Measurements from ENCODE around the gene ERF. TPM values are rescaled to one million over a fixed set of nuclear protein-coding genes. Genes with fewer than 3 reads are reported as not detected.

ERF gene
- polyA plus RNA-seq, 2 of the 4 experiments (the other 2 are of a cell fraction), result 103 to 120 TPM

DNA sequence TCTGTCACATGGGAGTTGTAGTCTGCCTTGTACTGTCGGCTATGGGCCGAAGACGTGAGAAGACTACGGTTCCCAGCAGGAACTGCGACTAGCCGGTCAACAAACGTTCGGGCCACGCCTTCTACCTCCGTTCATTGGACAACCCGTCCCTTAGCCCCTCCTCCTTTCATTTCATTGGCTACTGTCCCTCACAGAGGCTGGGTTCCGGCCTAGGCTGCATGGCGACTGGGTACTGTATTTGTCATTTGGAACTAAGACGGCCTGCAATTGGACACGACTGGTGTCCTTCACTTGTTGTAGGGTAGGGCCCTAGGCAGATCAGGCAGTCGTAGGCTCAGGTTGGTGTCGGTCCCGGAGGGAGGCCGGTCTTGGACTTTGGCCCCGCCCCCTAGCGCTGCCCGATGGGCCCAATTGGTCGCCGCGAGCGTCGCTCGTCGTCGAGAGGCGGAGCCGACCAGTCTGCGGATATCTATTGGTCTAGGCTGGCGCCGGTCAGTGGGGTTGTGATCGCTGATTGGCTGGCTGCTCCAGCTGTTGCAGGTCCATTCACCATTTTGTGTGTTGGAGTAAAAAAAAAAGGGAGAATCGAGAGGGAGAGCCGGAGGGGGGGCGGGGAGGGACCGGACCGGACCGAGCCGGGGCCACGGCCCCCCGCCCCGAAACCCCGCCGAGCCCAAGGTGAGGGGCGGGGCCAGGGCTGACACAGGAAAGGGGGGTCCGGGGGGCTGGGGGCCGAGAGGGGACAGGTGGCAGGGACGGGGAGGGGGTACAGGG lies 14.0 kb upstream of the ERF start, which contains the start of gene CIC:
Gene CIC, plus strand, starts transcription at position 549 of the 774 bp plus-strand sequence. CDS start 2,532 bp downstream, outside the sequence.
- ChIA-PET POLR2A (interaction anchor here (1.0 to 2.8 kb wide), 4 partner anchors 11 to 33 kb away, joined by 5 to 18 read pairs (median 7); partner anchors contain the start of genes GSK3A and PRR19), CTCF (interaction anchor here (0.8 to 14.6 kb wide), 5 partner anchors 12 to 197 kb away, joined by 3 to 373 read pairs (median 21); partner anchors contain the start of gene GSK3A)
- H3K4me2 ChIP-seq, result peak within 1 kb of the TSS; percentile 96
- ATAC-seq, result peak; percentile 80 to 93
- peaks cover 28% of the 10 kb centered on the region for H3K4me1 ChIP-seq
- H3K27ac ChIP-seq, result peak within 1 kb of the TSS; percentile 87 to 94
- DNase-seq (ENCODE audit: low read depth in 1 of 2, low spot score in 1 of 2), result peak; percentile 100
- TF ChIP-seq, protein P1, sequence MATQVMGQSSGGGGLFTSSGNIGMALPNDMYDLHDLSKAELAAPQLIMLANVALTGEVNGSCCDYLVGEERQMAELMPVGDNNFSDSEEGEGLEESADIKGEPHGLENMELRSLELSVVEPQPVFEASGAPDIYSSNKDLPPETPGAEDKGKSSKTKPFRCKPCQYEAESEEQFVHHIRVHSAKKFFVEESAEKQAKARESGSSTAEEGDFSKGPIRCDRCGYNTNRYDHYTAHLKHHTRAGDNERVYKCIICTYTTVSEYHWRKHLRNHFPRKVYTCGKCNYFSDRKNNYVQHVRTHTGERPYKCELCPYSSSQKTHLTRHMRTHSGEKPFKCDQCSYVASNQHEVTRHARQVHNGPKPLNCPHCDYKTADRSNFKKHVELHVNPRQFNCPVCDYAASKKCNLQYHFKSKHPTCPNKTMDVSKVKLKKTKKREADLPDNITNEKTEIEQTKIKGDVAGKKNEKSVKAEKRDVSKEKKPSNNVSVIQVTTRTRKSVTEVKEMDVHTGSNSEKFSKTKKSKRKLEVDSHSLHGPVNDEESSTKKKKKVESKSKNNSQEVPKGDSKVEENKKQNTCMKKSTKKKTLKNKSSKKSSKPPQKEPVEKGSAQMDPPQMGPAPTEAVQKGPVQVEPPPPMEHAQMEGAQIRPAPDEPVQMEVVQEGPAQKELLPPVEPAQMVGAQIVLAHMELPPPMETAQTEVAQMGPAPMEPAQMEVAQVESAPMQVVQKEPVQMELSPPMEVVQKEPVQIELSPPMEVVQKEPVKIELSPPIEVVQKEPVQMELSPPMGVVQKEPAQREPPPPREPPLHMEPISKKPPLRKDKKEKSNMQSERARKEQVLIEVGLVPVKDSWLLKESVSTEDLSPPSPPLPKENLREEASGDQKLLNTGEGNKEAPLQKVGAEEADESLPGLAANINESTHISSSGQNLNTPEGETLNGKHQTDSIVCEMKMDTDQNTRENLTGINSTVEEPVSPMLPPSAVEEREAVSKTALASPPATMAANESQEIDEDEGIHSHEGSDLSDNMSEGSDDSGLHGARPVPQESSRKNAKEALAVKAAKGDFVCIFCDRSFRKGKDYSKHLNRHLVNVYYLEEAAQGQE (IDR thresholded peaks at IDR 0.05), result no peak
- TF ChIP-seq HOXB13 (CRISPR knock-in tag; IDR thresholded peaks at IDR 0.05; ENCODE audit: low read depth), result no peak
- TF ChIP-seq PHF8 (IDR thresholded peaks at IDR 0.05; ENCODE audit: borderline replicate concordance, low read depth), result no peak
- TF ChIP-seq MAZ (IDR thresholded peaks at IDR 0.05; ENCODE audit: borderline replicate concordance, low read depth, low read length), result no peak; the same call in 1 of the 2 replicates
- TF ChIP-seq EP300 (IDR thresholded peaks at IDR 0.05), result no peak; a peak in 1 of 5 replicates
- no peak for TF ChIP-seq POLR2A (IDR thresholded peaks at IDR 0.05; ENCODE audit: low read length)
- TF ChIP-seq, protein P2, sequence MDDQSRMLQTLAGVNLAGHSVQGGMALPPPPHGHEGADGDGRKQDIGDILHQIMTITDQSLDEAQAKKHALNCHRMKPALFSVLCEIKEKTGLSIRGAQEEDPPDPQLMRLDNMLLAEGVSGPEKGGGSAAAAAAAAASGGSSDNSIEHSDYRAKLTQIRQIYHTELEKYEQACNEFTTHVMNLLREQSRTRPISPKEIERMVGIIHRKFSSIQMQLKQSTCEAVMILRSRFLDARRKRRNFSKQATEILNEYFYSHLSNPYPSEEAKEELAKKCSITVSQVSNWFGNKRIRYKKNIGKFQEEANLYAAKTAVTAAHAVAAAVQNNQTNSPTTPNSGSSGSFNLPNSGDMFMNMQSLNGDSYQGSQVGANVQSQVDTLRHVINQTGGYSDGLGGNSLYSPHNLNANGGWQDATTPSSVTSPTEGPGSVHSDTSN (IDR thresholded peaks at IDR 0.05), result peak; percentile 100
- TF ChIP-seq CHD2 (IDR thresholded peaks at IDR 0.05; ENCODE audit: low read length, partially characterized antibody), result peak; percentile 62
- TF ChIP-seq HOXA7 (CRISPR knock-in tag; IDR thresholded peaks at IDR 0.05), result no peak
- no peak for TF ChIP-seq MYC (IDR thresholded peaks at IDR 0.05; ENCODE audit: borderline replicate concordance, low read length)
- TF ChIP-seq ZC3H11A (IDR thresholded peaks at IDR 0.05), result no peak
- TF ChIP-seq MAFK (IDR thresholded peaks at IDR 0.05; ENCODE audit: partially characterized antibody), result no peak
- TF ChIP-seq FOXS1 (CRISPR knock-in tag; IDR thresholded peaks at IDR 0.05), result no peak
- peak; percentile 83; the same call in 1 of the 2 replicates for TF ChIP-seq RFX5 (IDR thresholded peaks at IDR 0.05)
- no peak for TF ChIP-seq MAX (IDR thresholded peaks at IDR 0.05)
- TF ChIP-seq USF2 (IDR thresholded peaks at IDR 0.05), result no peak
- TF ChIP-seq RNF2 (IDR thresholded peaks at IDR 0.05; ENCODE audit: borderline replicate concordance, low read depth), result no peak
- TF ChIP-seq POLR2AphosphoS2 (conservative IDR thresholded peaks at IDR 0.05; ENCODE audit: low read length), result no peak
- no peak for TF ChIP-seq BHLHE40 (IDR thresholded peaks at IDR 0.05; ENCODE audit: low read depth, low read length)
- no peak for TF ChIP-seq SREBF2 (IDR thresholded peaks at IDR 0.05)
- TF ChIP-seq GATA3 (IDR thresholded peaks at IDR 0.05; ENCODE audit: borderline replicate concordance), result no peak
- no peak for TF ChIP-seq CHD4 (IDR thresholded peaks at IDR 0.05; ENCODE audit: borderline replicate concordance)
- TF ChIP-seq, protein P3, sequence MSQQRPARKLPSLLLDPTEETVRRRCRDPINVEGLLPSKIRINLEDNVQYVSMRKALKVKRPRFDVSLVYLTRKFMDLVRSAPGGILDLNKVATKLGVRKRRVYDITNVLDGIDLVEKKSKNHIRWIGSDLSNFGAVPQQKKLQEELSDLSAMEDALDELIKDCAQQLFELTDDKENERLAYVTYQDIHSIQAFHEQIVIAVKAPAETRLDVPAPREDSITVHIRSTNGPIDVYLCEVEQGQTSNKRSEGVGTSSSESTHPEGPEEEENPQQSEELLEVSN (IDR thresholded peaks at IDR 0.05; ENCODE audit: borderline replicate concordance, low read depth), result peak; percentile 25; the same call in 1 of the 2 replicates
- no peak for TF ChIP-seq CTCF (IDR thresholded peaks at IDR 0.05)
- no peak for TF ChIP-seq CBX2 (IDR thresholded peaks at IDR 0.05; ENCODE audit: borderline replicate concordance, low read depth)
- FAIRE-seq, result peak; percentile 100
- peak within 1 kb of the TSS; percentile 58 for H3K4me3 ChIP-seq
- 1% methylated on average over 39 of the region's 52 CpGs for WGBS (ENCODE audit: missing lambda C conversion rate)
- H3K9me3 ChIP-seq, result no peaks in the 10 kb centered on the region

Measured in A549 (cell line).